Heart left ventricle (tissue), 16 donors: Measurements from ENCODE around the gene ETDB. TPM values are rescaled to one million over a fixed set of nuclear protein-coding genes. Genes with fewer than 3 reads are reported as not detected.

Source experiments
- ATAC-seq, 4 donors: fragments of 200-7000 bp; cut with Tn5 transposase; one replicate each; pipeline ENCODE4 v1.9.1; 2020 to 2022; ENCODE audit warnings: moderate library complexity in 4 of 4, mild to moderate bottlenecking in 3 of 4, moderate number of reproducible peaks in 1 of 4
- DNase-seq, 5 donors: peaks; one replicate each; pipeline ENCODE4 v3.0.0-alpha.2; 2020
- H3K27ac ChIP-seq, 12 donors: fragments of 200-600 bp; sonication (generic) in 4 of 12; one replicate each; pipeline versions ENCODE4 v1.5.0 to v1.8.0; 2016 to 2022; ENCODE audit warnings: mild to moderate bottlenecking in 2 of 12
- H3K27me3 ChIP-seq, 9 donors: fragments of 200-600 bp; sonication (generic) in 2 of 9; one replicate each; pipeline versions ENCODE4 v1.5.1 to v1.8.0; 2016 to 2022; ENCODE audit warnings: mild to moderate bottlenecking in 3 of 9
- H3K36me3 ChIP-seq, 9 donors: fragments of 200-600 bp; sonication (generic) in 2 of 9; one replicate each; pipeline versions ENCODE4 v1.5.0 to v1.8.0; 2018 to 2022; ENCODE audit warnings: mild to moderate bottlenecking in 2 of 9
- H3K4me1 ChIP-seq, 12 donors: fragments of 200-600 bp; sonication (generic) in 4 of 12; one replicate each; pipeline versions ENCODE4 v1.5.0 to v1.8.0; 2016 to 2022; ENCODE audit warnings: mild to moderate bottlenecking in 3 of 12
- H3K4me3 ChIP-seq, 12 donors: fragments of 200-600 bp; sonication (generic) in 4 of 12; one replicate each; pipeline versions ENCODE4 v1.5.0 to v1.8.0; 2017 to 2022; ENCODE audit warnings: mild to moderate bottlenecking in 9 of 12, moderate library complexity in 4 of 12
- H3K9me3 ChIP-seq, 12 donors: fragments of 200-600 bp; sonication (generic) in 4 of 12; one replicate each; pipeline versions ENCODE4 v1.5.0 to v1.8.0; 2016 to 2022; ENCODE audit warnings: mild to moderate bottlenecking in 1 of 12
- POLR2A ChIP-seq, 2 donors: fragments of 450-650 bp; IDR thresholded peaks; one replicate each; pipeline ENCODE4 v1.6.1; 2017; ENCODE audit warnings: antibody characterized with exemption in 2 of 2, mild to moderate bottlenecking in 2 of 2, moderate library complexity in 2 of 2
- WGBS, 4 donors: extraction: QIAGEN DNeasy Blood & Tissue Kit in 2 of 4; methylation state at CpG; one replicate each; pipeline versions ENCODE4 v1.1.5 to v1.1.7; 2013 to 2018; 5-methylcytosine and 5-hydroxymethylcytosine counted together
- intact Hi-C, 10 donors: fragments of 100-400 bp; cut with DNase I; formaldehyde crosslinking; loops; one replicate each; pipeline versions ENCODE4 v1.11.1 to v1.14.2; 2022
- polyA plus RNA-seq, 2 donors: library from polyadenylated mRNA; stranded (reverse); fragments of 200-250 nt; gene quantifications; one replicate each; pipeline ENCODE4 v1.2.3, GENCODE V29; 2013
- total RNA-seq, 9 donors: library from RNA; depleted of rRNA in 2 of 9; stranded (reverse); fragments of >200 nt in 2 of 9; fragmentation: NEBNext Ultra II Directional in 3 of 9; extraction: Animal tissue kit (Norgen Biotek cat#: 25700) in 3 of 9; gene quantifications; one replicate each; pipeline versions ENCODE4 v1.1.0 to v1.2.4, GENCODE V29; 2016 to 2023
- TF ChIP-seq, protein P1 (sequence below), 12 donors: fragments of 200-600 bp; sonication (generic) in 4 of 12; IDR thresholded peaks; one replicate each; pipeline versions ENCODE4 v1.5.0 to v1.8.0; 2018 to 2022; ENCODE audit warnings: antibody characterized with exemption in 12 of 12, mild to moderate bottlenecking in 5 of 12
- donor health status: ischemic (EF 13 %, LVEDD 7.1; RV severe dilation, severe dysfunction).
- donor health status: healthy with polysubstance abuse.
- donor health status: DM: no; HTN: yes; CAD: no.
- donor health status: DM: no; HTN: no; CAD: no.
- donor health status: ischemic (EF 25% LVEDD 6.9; RV normal size, moderate dysfunction).
- donor health status: ischemic (EF 25% LVEDD 5.7; RV mildly dilated, moderate dysfunction).
- donor health status: healthy.
- donor health status: DM: yes; HTN: yes; CAD: no.
- donor health status: ischemic (EF 35%, LVEDD 5.7; RV mildly dilated, moderate dysfunction).
- donor health status: nonischemic (EF 11% LVEDD 7.7; RV severe dilation, severe dysfunction).
- donor health status: DM: yes; HTN: yes; CAD: no.
- donor health status: PGD.
- donor health status: ischemic (EF 29% LVEDD 5.4; RV normal size, mild dysfunction).
- donor health status: nonischemic (EF 23%, LVEDD 6.1; RV moderate dilation, normal function).

Gene ETDB
- total and polyA plus RNA-seq, 11 donors, result not detected

DNA sequence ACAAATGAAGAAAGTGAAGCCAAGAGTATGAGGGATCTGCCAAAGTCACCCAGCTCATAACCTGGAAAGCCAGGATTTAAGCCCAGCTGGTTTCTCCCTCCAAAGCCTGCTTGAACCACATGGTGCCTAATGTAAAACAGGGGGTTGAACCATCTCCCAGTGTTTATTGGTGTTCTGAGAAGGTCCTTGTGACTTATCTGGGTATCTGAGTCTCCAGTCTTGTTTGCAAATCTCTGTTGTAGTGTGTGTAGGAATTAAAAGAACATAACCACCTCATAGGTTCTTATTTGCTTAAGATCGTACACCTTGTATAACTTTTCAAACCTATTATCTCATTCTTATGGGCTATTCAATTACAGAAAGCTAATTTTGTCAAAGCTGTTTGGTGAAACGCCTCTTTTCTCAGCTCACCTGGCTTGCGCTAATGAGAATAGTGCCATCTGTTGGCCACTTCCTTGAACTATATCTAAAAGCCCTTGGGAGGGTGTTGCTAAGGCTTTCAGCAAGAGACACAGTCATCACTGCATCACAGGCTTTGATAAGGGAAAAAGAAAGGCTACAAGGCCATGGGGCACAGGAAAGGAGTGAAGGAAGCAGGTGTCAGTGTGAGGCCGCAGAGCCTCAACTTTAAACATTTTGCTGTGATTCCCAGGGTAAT, 34.0 kb downstream of the ETDB start:
- Histone ChIP-seq H3K36me3 (no peaks in the 10 kb centered on the region), H3K4me1 (no peaks in the 10 kb centered on the region), H3K4me3 (no peak overlapping the region), H3K27ac (no peak overlapping the region), H3K9me3 (no peaks in the 10 kb centered on the region), H3K27me3 (peaks cover 0 to 8% (median 0%) of the 10 kb centered on the region in 9 donors)
- ATAC-seq, result peak in 3 of 4 donors; percentile 52 to 75 (median 70)
- intact Hi-C loops, result loop anchor here in 9 of 10 donors (2.0 to 5.0 kb wide), 3 partner anchors 119 to 122 kb away; no protein-coding TSS in a partner anchor
- no peak for TF ChIP-seq POLR2A (IDR thresholded peaks at IDR 0.05)
- TF ChIP-seq, protein P1, sequence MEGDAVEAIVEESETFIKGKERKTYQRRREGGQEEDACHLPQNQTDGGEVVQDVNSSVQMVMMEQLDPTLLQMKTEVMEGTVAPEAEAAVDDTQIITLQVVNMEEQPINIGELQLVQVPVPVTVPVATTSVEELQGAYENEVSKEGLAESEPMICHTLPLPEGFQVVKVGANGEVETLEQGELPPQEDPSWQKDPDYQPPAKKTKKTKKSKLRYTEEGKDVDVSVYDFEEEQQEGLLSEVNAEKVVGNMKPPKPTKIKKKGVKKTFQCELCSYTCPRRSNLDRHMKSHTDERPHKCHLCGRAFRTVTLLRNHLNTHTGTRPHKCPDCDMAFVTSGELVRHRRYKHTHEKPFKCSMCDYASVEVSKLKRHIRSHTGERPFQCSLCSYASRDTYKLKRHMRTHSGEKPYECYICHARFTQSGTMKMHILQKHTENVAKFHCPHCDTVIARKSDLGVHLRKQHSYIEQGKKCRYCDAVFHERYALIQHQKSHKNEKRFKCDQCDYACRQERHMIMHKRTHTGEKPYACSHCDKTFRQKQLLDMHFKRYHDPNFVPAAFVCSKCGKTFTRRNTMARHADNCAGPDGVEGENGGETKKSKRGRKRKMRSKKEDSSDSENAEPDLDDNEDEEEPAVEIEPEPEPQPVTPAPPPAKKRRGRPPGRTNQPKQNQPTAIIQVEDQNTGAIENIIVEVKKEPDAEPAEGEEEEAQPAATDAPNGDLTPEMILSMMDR (IDR thresholded peaks at IDR 0.05), result peak; percentile 34 to 64 (median 54)
- 2 to 10% (median 3%) methylated on average over 4 of the region's 4 CpGs for WGBS, 4 donors
- no peak for DNase-seq

DNA sequence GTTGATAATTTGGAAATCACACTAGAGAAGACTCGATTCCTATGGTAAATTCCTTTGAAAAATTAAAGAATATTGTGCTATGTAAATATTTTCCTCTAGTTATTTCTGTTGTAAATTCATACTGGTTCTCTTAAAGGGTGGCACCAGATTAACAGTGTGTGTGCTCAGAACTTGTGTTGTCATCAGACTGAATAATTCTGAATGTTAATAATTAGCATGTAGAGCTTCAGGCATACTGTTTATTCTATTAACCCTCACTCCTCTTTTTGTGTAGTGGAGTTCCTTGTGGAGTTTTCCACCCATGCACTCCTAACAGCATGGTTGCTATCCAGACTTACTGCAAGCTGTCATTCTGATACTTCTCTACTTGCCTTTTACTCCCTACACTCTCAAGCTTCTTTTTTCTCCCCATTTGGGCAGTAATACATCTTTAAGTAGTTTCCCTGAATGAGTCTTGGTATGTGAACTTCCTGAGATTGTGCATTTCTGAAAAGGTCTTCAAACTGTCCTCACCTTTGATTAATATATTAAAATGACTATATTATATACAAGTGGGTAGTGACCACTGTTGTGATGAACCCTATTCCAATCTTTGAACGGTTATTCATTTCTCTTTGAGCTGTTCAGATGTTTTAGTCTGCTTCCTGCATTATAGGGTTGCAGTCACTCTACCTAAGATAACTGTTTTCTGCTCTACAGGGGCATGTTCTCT, 38.5 kb downstream of the ETDB start:
- Histone ChIP-seq H3K27ac (no peak overlapping the region), H3K9me3 (no peaks in the 10 kb centered on the region), H3K4me3 (no peak overlapping the region), H3K4me1 (no peaks in the 10 kb centered on the region), H3K36me3 (no peaks in the 10 kb centered on the region), H3K27me3 (peaks cover 0 to 24% (median 0%) of the 10 kb centered on the region in 9 donors)
- no peak for ATAC-seq
- DNase-seq, result no peak
- intact Hi-C loops, result no loop called here
- TF ChIP-seq, protein P1 (IDR thresholded peaks at IDR 0.05), result no peak
- no peak for TF ChIP-seq POLR2A (IDR thresholded peaks at IDR 0.05)
- 39 to 84% (median 71%) methylated on average over 2 of the region's 2 CpGs for WGBS, 4 donors

Other genes with a start within 250 kb of the ETDB start
- gene MOSPD1, start 205.3 kb downstream of the ETDB start, total RNA-seq, result 10 to 100 TPM; 18.3 to 40.0 (median 28.1) TPM
- gene MOSPD1, start 205.3 kb downstream of the ETDB start, polyA plus RNA-seq, result 10 to 100 TPM; 12.9 to 28.6 TPM
- gene SMIM10, start 129.5 kb downstream of the ETDB start, total RNA-seq, result 1 to 10 TPM; 3.5 to 7.4 (median 6.7) TPM
- gene SMIM10, start 129.5 kb downstream of the ETDB start, polyA plus RNA-seq, result 10 to 100 TPM in 1 of 2 donors, 1 to 10 TPM in 1; 5.5 to 13.1 TPM
- 10 to 100 TPM; 13.2 to 21.6 (median 15.4) TPM for gene RTL8B, start 98.0 kb downstream of the ETDB start, total RNA-seq
- 10 to 100 TPM; 14.2 to 24.9 TPM for gene RTL8B, start 98.0 kb downstream of the ETDB start, polyA plus RNA-seq
- gene RTL8C, start 88.2 kb downstream of the ETDB start, total RNA-seq, result 100 to 1,000 TPM; 240 to 386 (median 302) TPM
- 100 to 1,000 TPM; 316 to 447 TPM for gene RTL8C, start 88.2 kb downstream of the ETDB start, polyA plus RNA-seq
- 10 to 100 TPM; 28.2 to 37.2 (median 34.2) TPM for gene RTL8A, start 68.4 kb downstream of the ETDB start, total RNA-seq
- 10 to 100 TPM; 76.3 to 85.9 TPM for gene RTL8A, start 68.4 kb downstream of the ETDB start, polyA plus RNA-seq
- gene SMIM10L2B, start 21.8 kb downstream of the ETDB start, total RNA-seq, result 1 to 10 TPM; 2.2 to 5.7 (median 3.6) TPM
- 1 to 10 TPM; 1.5 to 5.3 TPM for gene SMIM10L2B, start 21.8 kb downstream of the ETDB start, polyA plus RNA-seq
- not detected for gene CT55, start 50.9 kb upstream of the ETDB start, total RNA-seq
- gene CT55, start 50.9 kb upstream of the ETDB start, polyA plus RNA-seq, result not detected
- not detected for gene ETDA, start 131.5 kb upstream of the ETDB start, total RNA-seq
- gene ETDA, start 131.5 kb upstream of the ETDB start, polyA plus RNA-seq, result not detected
- not detected for gene ETDC, start 189.0 kb upstream of the ETDB start, total RNA-seq
- gene ETDC, start 189.0 kb upstream of the ETDB start, polyA plus RNA-seq, result not detected
- 1 to 10 TPM; 2.8 to 6.1 (median 3.2) TPM for gene ZNF75D, start 223.6 kb upstream of the ETDB start, total RNA-seq
- 1 to 10 TPM; 3.2 to 4.0 TPM for gene ZNF75D, start 223.6 kb upstream of the ETDB start, polyA plus RNA-seq
- 1 to 10 TPM; 4.4 to 7.4 (median 5.1) TPM for gene ZNF449, start 224.3 kb upstream of the ETDB start, total RNA-seq
- gene ZNF449, start 224.3 kb upstream of the ETDB start, polyA plus RNA-seq, result 1 to 10 TPM; 2.1 to 3.7 TPM